NK-92 treated with Interleukin-12 subunit alpha and Interleukin-12 subunit beta, amount 100 ng/mL, for 24 hours (cell line): ENCODE results near the gene ATXN7L2.

Source experiments
- DNase-seq: peaks from one replicate; lab custom pipeline; 2025; lab: John Stamatoyannopoulos, UW

The ATXN7L2 gene

DNA sequence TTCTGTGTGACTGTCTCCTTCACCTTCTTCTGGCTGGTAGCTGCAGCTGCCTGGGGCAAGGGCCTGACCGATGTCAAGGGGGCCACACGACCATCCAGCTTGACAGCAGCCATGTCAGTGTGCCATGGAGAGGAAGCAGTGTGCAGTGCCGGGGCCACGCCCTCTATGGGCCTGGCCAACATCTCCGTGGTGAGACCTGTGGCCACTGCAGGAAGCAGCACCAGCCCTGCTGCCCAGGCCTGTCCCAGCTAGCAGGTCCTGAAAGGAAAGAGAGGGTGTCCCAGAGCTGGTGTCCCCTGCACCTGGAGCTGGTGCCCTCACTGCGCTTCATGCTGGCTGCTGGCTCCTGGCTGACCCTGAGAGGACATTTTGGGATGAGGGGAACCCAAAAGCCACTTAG lies 5.9 kb upstream of the ATXN7L2 start:
- no peak for DNase-seq

DNA sequence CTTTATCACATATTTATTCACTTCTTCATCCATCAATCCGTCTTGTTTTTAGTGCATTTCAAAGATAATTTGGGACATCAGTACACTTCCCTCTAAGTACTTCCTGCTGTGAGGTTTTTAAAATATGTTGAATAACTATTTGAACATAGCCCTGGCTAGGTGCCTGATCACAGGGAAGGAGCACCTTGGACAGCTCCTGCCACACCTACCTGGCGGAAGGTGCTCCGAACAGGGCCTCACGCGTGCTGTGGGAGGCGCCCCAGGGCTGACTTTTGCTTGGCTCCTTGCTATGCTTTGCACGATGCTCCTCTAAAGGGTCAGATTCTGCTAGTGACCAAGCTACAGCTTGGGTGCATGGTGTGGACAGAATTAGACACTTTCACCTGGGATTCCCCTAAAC lies 4.9 kb upstream of the ATXN7L2 start:
- no peak for DNase-seq

DNA sequence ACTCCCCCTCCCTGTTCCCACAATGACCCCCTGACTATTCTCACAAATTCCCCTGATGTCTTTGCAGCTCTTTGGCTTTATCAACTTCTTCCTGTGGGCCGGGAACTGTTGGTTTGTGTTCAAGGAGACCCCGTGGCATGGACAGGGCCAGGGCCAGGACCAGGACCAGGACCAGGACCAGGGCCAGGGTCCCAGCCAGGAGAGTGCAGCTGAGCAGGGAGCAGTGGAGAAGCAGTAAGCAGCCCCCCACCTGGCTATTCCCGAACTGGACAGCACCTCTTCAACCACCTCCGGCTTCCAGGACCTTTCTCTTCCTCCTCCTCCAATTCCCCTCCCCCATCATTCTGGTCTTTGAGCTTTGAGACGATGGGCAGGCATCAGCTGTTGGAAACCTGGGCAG lies 4.4 kb upstream of the ATXN7L2 start:
- no peak for DNase-seq

DNA sequence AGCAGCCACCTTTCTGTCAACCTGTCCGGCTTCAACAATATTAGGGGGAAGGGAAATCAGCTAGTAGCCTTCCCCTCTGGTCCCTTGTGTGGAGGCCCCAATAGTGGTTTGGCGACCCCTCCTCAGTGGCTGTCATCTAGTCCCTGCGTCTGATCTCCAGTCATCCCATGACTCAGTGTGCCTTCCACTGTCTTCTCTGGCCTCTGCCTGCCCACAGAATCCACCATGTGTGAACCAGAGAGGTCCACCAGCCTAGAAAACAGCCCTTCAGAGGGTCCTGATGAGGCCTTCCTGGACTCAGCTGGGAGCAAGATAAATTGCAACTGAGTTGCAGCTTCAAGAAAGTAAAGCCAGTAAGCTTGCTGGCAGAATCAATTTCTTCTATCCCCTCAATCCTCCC lies 3.8 kb upstream of the ATXN7L2 start:
- DNase-seq = no peak

DNA sequence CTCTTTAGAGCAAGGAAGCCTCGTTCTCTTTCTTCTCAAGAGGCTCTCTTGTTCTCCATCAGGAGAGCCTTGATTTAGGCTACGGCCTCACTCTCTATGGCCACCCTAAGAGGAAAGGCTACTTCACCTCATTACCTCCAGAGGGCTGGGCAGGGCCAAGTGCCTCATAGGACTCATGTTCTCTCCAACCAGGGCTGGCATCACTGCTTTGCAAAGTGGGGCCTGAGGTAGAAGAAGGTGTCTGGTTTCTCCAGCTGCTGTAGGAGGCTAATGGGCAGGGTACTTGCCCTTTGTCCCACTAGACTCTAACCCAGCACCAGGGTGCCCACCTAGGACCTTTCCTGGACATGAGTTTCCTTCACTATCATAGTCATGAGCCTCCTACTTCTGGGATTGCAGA lies 2.1 kb upstream of the ATXN7L2 start:
- DNase-seq = no peak

DNA sequence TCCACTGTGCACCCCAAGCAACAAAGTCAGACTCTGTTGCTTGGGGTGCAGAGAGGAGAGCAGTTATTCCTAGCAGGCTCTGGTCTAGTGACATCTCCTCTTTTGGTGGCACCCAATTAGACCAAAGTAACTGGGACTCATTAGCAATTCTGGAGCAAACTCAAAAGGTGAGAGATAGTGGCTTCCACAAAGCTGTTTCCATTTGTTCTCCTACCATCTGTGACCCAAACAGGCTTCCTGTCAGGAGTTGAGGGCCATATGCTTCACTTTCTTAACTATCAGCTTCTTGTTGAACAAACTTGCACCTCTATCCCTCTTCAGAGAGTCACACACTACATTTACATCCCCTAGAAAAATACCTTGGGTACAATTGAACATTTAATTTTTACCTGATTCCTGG lies 1.5 kb upstream of the ATXN7L2 start:
- DNase-seq = no peak

DNA sequence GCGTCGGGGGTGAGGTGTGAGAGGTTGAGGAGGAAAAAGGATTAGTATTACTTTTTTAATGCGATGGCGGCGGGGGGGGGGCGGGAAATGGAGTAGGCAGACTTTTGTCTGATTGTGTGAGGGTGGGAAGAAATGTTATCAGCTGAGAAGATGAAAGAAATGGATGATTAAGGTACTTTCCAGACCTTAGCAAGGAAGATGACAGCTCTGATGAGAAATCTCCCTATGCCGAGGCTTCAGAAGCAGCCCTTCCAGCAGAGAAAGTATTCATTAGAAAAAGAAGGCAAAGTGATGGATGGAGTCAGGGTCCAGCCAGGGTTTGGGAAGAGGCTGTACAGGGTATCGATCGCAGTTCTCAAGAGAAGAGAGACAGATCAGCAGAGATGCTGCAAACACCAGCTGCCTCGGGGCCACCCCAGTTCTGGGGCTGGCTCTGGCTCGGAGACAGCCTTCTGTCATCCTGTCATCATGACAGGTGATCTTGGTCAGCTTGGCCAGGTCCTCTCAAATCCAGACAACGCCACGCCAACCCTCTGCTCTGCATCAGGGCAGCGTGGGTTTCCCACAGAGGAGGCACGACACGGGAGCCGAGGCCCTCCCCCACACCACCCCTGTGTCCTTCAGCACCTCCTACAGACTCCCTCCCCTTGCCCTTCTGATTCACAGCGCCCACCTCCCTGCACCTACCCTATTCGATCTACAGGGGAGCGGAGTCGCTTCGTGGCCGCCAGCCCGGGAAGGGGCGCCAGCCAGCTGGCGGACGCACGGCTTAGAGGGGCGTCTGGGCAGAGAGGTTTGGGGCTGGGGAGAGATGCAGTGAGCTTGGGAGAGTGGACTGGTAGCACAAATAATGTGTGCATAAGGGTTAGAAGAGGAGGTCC lies 674 bp upstream of the ATXN7L2 start:
- no peak for DNase-seq

DNA sequence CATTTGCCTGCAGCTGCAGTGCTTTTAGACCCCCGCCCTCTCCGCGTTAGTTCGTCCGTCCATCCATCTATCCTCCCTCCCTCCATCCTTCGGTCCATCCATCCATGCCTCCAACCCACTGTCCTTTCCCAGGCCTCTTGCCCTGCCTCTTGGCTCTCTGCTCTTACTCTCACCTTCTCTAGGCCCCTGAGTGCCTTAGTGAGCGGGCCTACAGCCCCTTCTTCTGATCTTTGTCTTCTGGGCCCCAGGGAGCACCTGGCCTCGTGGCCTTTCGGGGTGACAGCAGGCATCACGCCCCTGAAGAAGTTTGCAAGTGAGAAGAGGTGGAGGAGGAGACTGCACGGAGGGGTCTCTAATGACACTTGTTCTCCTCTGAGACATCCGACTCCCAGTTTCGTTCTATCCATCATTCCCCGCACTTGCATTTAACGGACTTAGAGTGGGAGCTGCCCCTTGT lies 842 bp downstream of the ATXN7L2 start:
- no peak for DNase-seq

DNA sequence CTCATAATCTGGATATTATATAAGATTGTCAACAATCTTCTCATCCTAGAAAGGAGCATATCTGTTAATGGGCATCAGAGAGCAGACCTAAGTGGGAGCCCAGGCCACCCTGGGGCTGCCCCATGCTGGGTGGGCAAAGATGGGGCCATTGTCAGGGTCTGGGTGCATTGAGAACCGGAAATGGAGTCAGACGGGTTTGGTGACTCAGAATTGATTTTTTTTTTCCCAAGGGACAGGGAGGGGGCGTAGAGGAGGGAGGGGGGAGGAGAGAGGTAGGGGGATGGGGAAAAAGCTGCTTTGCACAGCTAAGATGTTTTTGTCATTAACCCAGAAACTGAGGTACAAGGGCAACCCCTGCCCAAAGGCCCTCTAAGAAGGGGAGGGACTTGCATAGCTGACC lies 1.3 kb downstream of the ATXN7L2 start:
- DNase-seq = no peak

DNA sequence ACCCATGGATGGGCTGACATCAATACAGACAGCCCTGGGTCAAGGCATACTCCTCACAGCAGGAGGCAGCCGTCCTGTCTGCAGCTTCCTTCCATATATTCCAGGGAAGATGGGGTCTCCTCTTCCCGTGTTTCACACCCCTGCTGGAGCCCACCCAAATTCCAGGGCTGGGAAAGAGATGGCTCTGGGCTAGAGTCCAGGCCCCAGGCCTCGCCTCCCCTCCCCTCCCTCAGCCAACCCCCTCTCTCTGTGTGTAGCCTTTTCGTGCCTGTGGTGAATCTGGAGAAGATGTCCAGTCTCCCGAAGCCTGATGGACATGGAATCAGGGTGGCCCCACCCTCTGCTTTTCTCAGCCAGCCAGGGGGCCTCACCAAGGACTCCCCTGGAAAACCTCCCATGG lies 3.6 kb downstream of the ATXN7L2 start:
- DNase-seq = no peak

DNA sequence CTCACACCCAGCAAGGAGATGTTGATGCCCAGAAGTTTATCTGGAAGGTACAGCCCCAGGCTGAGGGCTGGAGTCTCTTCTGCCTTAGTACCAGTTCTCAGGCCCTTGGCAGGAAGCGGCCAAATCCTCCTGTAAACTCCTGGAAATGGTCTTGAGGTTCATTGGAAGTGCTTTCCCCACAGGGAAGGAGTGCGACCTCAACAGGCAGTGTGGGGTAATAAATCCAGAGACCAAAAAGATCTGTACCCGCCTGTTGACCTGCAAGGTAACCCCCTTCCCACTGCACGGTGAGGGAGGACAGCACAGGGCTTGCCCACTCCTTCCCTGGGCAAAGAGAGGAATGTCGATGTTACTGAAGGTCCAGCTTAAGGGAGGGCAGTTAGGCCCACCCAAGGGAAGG lies 4.5 kb downstream of the ATXN7L2 start:
- no peak for DNase-seq

DNA sequence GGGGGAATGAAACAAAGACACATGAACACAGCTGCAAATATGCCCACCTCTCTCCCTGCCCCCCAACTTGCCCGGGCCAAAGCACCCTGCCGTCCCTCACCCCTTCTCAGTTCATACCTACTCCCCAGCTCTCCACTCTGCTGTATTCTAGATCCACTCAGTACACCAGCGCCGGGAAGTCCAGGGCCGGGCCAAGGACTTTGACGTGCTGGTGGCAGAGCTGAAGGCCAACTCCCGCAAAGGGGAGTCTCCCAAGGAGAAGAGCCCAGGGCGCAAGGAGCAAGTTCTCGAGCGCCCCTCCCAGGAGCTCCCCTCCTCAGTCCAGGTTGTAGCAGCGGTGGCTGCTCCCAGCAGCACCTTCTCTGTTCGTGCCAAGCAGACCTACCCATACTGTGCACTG lies 5.0 kb downstream of the ATXN7L2 start:
- DNase-seq = no peak

DNA sequence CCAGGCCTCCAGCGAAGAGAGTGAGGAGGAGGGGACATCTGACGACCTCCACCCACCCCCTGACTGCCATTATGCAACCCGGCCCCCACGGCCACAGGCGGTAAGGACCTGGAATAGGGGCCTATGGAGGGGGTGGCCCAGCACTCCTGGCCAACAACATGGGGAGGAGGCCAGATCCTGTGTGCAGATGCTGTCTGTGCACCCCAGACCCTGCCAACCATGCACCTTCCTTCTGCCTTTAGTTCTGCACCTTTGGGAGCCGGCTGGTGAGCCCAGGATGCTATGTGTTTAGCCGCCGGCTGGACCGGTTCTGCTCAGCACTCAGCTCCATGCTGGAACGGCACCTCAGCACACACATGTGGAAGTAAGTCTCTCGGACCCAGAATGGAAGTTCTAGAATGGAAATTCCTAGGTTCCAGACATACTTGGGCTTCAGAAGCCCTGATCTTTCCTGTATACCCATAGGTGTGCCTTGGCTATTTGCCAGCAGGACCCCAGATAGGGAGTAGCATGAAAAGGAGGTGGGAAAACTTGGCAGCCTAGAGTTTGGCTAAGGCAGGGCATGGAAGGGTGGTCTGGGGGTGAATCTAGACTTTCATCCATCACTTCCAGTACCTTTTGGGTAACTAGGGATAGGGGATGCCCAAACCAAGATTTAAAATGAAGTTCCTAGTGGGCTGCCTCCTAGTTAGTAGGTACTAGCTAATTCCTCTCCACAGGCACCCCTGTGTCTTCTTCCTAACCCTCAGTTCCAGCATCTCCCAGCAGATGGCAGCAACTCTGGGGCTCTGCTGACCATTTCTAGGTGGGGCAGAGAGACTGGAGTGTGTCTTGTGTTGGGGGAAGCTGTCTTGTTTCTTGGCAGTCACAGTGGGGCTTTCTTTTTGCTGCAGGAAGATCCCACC lies 6.6 kb downstream of the ATXN7L2 start:
- DNase-seq = peak; percentile 17

DNA sequence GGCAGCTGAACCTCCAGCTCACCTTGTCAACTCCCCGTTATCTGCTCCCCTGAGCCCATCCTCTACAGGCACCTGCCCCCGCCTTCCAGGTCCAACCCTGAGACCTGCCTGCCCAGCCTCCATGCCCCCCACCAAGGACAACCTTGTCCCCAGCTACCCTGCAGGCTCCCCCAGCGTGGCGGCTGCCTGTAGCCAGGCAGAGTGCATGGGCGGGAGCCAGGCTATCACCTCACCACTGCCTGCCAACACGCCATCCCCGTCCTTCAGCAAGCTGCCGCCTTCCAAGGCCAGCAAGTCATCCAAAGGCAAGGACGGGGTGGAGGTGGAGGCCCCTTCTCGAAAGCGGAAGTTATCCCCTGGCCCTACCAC lies 7.2 kb downstream of the ATXN7L2 start:
- no peak for DNase-seq

DNA sequence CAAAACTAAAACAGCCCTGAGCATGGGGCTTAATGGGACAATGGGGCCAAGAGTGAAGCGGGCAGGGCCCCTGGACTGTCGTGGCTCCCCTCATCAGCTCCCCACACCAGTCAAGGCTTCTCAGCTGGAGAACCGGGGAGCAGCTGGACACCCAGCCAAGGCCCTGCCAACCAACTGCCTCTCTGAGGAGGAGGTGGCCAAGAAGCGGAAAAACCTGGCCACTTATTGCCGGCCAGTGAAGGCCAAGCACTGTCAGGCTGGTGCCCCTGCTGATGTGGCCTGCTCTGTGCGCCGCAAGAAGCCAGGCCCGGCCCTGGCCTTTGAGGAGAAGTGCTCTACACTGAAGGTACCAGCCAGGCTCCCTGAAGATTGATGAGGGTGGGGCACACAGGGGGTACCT lies 7.7 kb downstream of the ATXN7L2 start:
- no peak for DNase-seq

DNA sequence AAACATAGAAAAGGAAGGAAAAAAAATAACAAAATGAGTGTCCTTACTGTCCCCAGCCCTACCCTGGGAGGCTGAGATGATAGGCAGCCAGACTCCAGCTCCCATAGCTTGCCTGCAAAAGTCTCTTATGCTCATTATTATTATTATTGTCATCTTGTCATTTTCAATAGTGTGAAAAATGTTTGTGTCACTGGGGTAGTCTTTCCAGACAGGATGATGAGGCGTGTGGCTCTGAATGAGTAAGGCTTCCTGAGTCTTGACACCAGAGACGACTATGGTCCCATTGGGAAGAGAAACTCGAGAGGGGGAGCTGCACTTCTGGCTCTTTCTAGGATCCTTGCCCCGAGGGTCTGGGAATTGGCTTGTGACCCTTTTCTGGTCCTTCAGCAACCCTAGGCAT lies 9.1 kb downstream of the ATXN7L2 start:
- no peak for DNase-seq

DNA sequence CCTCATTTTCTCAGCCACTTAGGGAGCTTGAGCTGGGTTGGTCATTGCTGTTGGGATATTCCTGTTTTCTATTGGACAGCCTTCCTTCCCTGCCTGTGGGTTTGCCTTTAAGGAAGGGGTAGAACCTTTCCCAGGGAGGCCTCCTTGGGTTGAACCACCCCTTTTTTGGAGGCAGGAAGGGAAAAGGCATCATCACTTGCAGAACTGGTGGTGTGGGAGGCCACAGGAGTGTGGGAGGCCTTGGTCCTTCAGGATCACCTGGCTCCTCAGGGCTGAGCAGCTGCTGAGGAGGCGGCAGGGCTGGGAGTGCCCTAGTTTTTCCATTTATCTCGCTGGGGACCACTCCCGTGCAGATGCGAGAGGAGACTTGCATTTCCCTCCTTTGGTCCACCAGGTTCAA lies 9.5 kb downstream of the ATXN7L2 start:
- no peak for DNase-seq

DNA sequence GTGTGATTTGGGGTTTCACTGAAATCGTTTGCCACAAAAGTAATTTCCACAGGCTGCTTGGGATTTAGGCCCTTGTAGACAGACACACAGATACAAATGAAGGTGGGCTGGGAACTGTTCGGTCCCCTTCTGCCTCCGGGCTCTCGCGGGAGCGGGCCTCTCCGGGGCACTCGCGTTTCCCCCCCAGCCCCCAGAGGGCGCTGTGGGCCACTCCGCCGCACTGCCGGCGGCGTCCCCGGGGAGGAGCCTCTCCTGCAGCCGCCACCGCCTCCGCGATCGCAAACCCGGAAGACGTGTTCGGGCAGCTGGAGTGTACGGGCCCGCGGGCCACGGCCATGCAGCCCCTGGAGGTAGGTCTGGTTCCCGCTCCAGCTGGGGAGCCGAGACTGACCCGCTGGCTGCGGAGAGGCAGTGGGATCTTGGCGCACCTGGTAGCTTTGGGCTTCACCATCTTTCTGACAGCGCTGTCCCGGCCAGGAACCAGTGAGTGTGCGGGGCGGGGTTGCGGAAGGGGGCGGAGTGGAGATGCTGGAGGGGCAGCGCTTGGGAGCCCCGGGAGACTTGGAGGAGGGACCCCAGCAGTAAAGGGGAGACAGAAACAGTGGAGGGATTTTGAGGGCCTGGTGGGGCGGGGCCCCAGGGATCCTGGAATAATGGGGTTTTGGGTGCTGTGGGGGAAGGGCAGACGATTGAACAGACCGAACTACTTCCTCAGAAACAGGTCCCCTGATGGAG lies 10.3 kb downstream of the ATXN7L2 start, which contains the start of gene CYB561D1:
Gene CYB561D1, plus strand, starts transcription at position 290 of the 735 bp plus-strand sequence. Its CDS starts 46 bp downstream, at position 336.
- DNase-seq = peak; percentile 83

DNA sequence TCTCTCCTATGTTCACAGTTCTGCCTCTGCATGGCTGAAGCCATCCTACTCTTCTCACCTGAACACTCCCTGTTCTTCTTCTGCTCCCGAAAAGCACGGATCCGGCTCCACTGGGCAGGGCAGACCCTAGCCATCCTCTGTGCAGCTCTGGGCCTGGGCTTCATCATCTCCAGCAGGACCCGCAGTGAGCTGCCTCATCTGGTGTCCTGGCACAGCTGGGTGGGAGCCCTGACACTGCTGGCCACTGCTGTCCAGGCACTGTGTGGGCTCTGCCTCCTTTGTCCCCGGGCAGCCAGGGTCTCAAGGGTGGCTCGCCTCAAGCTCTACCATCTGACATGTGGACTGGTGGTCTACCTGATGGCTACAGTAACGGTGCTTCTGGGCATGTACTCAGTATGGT lies 12.0 kb downstream of the ATXN7L2 start:
- no peak for DNase-seq

DNA sequence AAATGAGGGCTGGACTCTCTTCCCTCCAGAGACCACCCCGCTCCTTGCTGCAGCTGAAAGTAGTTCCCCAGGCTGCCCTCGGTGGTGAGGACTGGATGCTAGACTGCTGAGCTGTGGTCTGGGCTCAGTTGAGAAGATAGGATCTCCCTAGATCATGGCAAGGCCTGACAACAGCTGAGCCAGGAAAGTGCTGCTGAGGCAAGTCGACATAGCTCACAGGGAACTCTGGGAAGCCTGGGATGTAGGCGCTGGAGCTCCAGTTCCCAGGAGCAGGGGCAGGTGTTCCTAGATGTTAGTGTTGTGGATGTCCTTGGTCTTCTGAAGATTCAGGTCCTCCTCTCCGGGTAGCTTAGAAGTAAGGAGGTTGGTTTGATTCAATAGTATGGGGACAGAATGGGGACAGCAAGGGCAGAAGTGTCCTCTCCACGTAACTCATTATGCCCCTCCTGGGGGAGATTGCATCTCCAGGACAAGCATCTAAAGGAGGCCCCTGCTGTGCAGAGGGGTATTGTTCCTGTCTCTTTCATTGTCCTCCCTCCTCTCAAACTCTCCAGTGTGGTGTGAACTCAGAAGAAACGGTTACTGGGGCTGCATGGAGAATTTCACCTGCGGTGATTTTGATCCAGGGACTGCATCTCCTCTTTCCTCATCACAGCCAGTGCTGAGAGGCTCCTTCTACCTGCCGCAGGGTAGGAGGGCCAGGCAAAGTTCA lies 13.9 kb downstream of the ATXN7L2 start:
- DNase-seq = no peak

DNA sequence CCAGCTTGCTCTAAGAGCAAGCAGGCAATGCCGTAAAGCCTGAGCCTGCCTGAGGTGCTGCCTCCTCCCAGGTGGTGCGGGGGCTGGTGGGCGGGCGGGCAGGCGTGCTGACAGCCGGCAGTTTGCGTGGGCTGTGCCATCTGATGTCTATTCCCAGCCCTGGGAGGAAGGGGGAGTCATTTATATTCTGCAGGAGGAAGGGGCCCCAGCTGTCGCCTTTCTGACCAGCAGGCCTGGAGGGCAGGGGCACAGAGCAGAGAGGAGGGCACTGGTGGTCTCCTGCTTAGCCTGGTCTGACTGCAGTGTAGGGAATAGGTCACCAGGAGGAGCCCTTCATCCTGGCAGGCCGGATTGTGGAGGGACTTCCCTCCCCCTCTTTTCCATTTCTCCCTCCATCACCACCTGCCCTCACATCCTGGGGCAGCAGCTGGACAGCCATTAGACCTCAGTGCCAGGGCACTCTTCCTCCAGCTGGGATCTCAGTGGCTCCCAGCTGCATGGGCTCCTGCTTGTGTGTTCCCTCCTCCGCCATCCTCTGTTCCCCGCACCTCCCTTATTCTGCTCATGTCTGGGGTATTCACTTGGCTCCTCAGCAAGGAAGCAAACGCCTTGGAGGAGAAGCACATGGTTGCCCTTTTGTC lies 14.6 kb downstream of the ATXN7L2 start:
- DNase-seq = no peak
